H9 (cell line): Measurements from ENCODE around the gene DAZAP2. TPM values are rescaled to one million over a fixed set of nuclear protein-coding genes. Genes with fewer than 3 reads are reported as not detected.
"Not testable (repeated sequence)": the region's sequence is repeated elsewhere in the genome, so short reads cannot be mapped to it uniquely, and the experiment has no call there.

Experiments used
- DNase-seq: peaks from one replicate; pipeline ENCODE4 v3.0.0-alpha.2; 2017
- H2AFZ ChIP-seq: one replicate; pipeline ENCODE4 v1.6.1; 2013; ENCODE audit warnings: mild to moderate bottlenecking, low read length, control low read depth, moderate library complexity
- H2AK5ac ChIP-seq: 2 replicates; pipeline ENCODE4 v1.6.1; 2013; ENCODE audit warnings: low read length, control low read depth, mixed read lengths; ENCODE audit not compliant: insufficient read length
- H2BK120ac ChIP-seq: one replicate; pipeline ENCODE4 v1.6.1; 2013; ENCODE audit warnings: low read depth, mild to moderate bottlenecking, low read length, control low read depth, inconsistent platforms; ENCODE audit not compliant: poor library complexity, severe bottlenecking
- H2BK12ac ChIP-seq: 2 replicates; pipeline ENCODE4 v1.6.1; 2013; ENCODE audit warnings: low read length, control low read depth, mixed read lengths, low read depth; ENCODE audit not compliant: insufficient read length
- H2BK15ac ChIP-seq: 2 replicates; pipeline ENCODE4 v1.6.1; 2013; ENCODE audit warnings: low read depth, low read length, control low read depth
- H2BK20ac ChIP-seq: one replicate; pipeline ENCODE4 v1.6.1; 2013; ENCODE audit warnings: low read depth, mild to moderate bottlenecking, low read length, control low read depth, inconsistent platforms; ENCODE audit not compliant: poor library complexity, severe bottlenecking
- H2BK5ac ChIP-seq: 2 replicates; pipeline ENCODE4 v1.6.1; 2013; ENCODE audit warnings: low read length, control low read depth, mixed read lengths; ENCODE audit not compliant: insufficient read length
- H3K14ac ChIP-seq: 2 replicates; pipeline ENCODE4 v1.6.1; 2013; ENCODE audit warnings: low read length, control low read depth; ENCODE audit not compliant: insufficient read depth
- H3K18ac ChIP-seq: 2 replicates; pipeline ENCODE4 v1.6.1; 2013; ENCODE audit warnings: low read depth, mild to moderate bottlenecking, mixed read lengths, low read length, control low read depth; ENCODE audit not compliant: insufficient read length
- H3K23ac ChIP-seq: 2 replicates; pipeline ENCODE4 v1.6.1; 2013; ENCODE audit warnings: low read length, control low read depth, mixed read lengths, low read depth; ENCODE audit not compliant: insufficient read length
- H3K23me2 ChIP-seq: 2 replicates; pipeline ENCODE4 v1.6.1; 2013; ENCODE audit warnings: low read depth, mild to moderate bottlenecking, mixed read lengths, low read length, control low read depth; ENCODE audit not compliant: insufficient read length, poor library complexity, severe bottlenecking
- H3K27ac ChIP-seq: 2 replicates; pipeline ENCODE4 v1.5.1; 2013; ENCODE audit warnings: low read length, control low read depth, mixed read lengths, low read depth; ENCODE audit not compliant: insufficient read length
- H3K27me3 ChIP-seq: 2 replicates; pipeline ENCODE4 v1.6.1; 2013; ENCODE audit warnings: low read length, control low read depth, inconsistent platforms; ENCODE audit not compliant: insufficient read depth
- H3K4ac ChIP-seq: 2 replicates; pipeline ENCODE4 v1.6.1; 2013; ENCODE audit warnings: low read depth, mild to moderate bottlenecking, control low read depth, inconsistent platforms, low read length, moderate library complexity
- H3K4me1 ChIP-seq: 2 replicates; pipeline ENCODE4 v1.6.1; 2013; ENCODE audit warnings: low read length, control low read depth, inconsistent platforms; ENCODE audit not compliant: insufficient read depth
- H3K4me2 ChIP-seq: 2 replicates; pipeline ENCODE4 v1.6.1; 2013; ENCODE audit warnings: low read length, control low read depth, mixed read lengths; ENCODE audit not compliant: insufficient read length, insufficient read depth
- H3K56ac ChIP-seq: 2 replicates; pipeline ENCODE4 v1.6.1; 2013; ENCODE audit warnings: low read depth, mild to moderate bottlenecking, mixed read lengths, low read length, control low read depth; ENCODE audit not compliant: insufficient read length
- H3K79me1 ChIP-seq: 2 replicates; pipeline ENCODE4 v1.6.1; 2013; ENCODE audit warnings: low read depth, mild to moderate bottlenecking, moderate library complexity, low read length, control low read depth, inconsistent platforms; ENCODE audit not compliant: insufficient read depth, poor library complexity, severe bottlenecking
- H3K79me2 ChIP-seq: 2 replicates; pipeline ENCODE4 v1.6.1; 2013; ENCODE audit warnings: low read length, control low read depth, inconsistent platforms; ENCODE audit not compliant: insufficient read depth
- H3K9ac ChIP-seq: 2 replicates; pipeline ENCODE4 v1.6.1; 2013; ENCODE audit warnings: low read length, control low read depth, mixed read lengths; ENCODE audit not compliant: insufficient read length; ENCODE audit errors: extremely low read depth
- H3K9me3 ChIP-seq: one replicate; pipeline ENCODE4 v1.6.1; 2013; ENCODE audit warnings: low read depth, low read length, inconsistent platforms; ENCODE audit not compliant: control insufficient read depth
- H3T11ph ChIP-seq: one replicate; pipeline ENCODE4 v1.6.1; 2013; ENCODE audit warnings: mild to moderate bottlenecking, low read length, control low read depth, inconsistent platforms
- H4K20me1 ChIP-seq: one replicate; pipeline ENCODE4 v1.6.1; 2013; ENCODE audit not compliant: control insufficient read depth, insufficient read length, insufficient read depth
- H4K5ac ChIP-seq: 2 replicates; pipeline ENCODE4 v1.6.1; 2013; ENCODE audit warnings: low read depth, mild to moderate bottlenecking, mixed read lengths, low read length, control low read depth; ENCODE audit not compliant: insufficient read length
- H4K8ac ChIP-seq: replicated peaks from 2 replicates; pipeline ENCODE4 v1.6.1; 2013; ENCODE audit warnings: low read length, control low read depth, mixed read lengths, low read depth; ENCODE audit not compliant: insufficient read length
- H4K91ac ChIP-seq: 2 replicates; pipeline ENCODE4 v1.6.1; 2013; ENCODE audit warnings: low read depth, mild to moderate bottlenecking, moderate library complexity, mixed read lengths, low read length, control low read depth; ENCODE audit not compliant: insufficient read length
- H3K27ac Mint-ChIP-seq, 3 experiments: 2 replicates in 2 of 3; 3 replicates in 1 of 3; pipeline ENCODE4 v1.8.0; 2020 to 2021; ENCODE audit warnings: mixed read lengths in 3 of 3, mild to moderate bottlenecking in 1 of 3, moderate library complexity in 1 of 3
- H3K27me3 Mint-ChIP-seq: 2 replicates; pipeline ENCODE4 v1.8.0; 2021; ENCODE audit warnings: low read depth, mild to moderate bottlenecking, moderate library complexity, mixed read lengths
- H3K36me3 Mint-ChIP-seq, 3 experiments: 2 replicates in 2 of 3; 3 replicates in 1 of 3; pipeline ENCODE4 v1.8.0; 2020 to 2021; ENCODE audit warnings: low read depth in 3 of 3, mixed read lengths in 3 of 3; ENCODE audit not compliant: insufficient read depth in 1 of 3
- H3K4me1 Mint-ChIP-seq, 2 experiments: 2 replicates each; pipeline ENCODE4 v1.8.0; 2020; ENCODE audit warnings: mixed read lengths in 2 of 2
- H3K4me3 Mint-ChIP-seq, 2 experiments: 2 replicates in 1 of 2; 3 replicates in 1 of 2; pipeline ENCODE4 v1.8.0; 2020 to 2021; ENCODE audit warnings: mild to moderate bottlenecking in 2 of 2, mixed read lengths in 2 of 2, moderate library complexity in 1 of 2
- H3K9me3 Mint-ChIP-seq, 2 experiments: 2 replicates in 1 of 2; 3 replicates in 1 of 2; pipeline ENCODE4 v1.8.0; 2020; ENCODE audit warnings: mild to moderate bottlenecking in 2 of 2, mixed read lengths in 2 of 2, moderate library complexity in 1 of 2
- WGBS: extraction: QIAGEN DNeasy Blood & Tissue Kit; methylation state at CpG from one replicate; pipeline ENCODE4 v1.1.7; 2013; ENCODE audit warnings: missing lambda C conversion rate, low lambda C conversion rate, mixed read lengths; ENCODE audit not compliant: insufficient read length; ENCODE audit errors: extremely low coverage; 5-methylcytosine and 5-hydroxymethylcytosine counted together
- total RNA-seq: library from RNA; stranded (reverse); gene quantifications from 2 replicates; pipeline ENCODE4 v1.2.1, GENCODE V29; 2021
- TF ChIP-seq, protein P1 (sequence below): fragments of 200-600 bp; sonication (generic); conservative IDR thresholded peaks from 3 replicates; pipeline ENCODE4 v1.8.0; 2021; ENCODE audit warnings: antibody characterized with exemption, mild to moderate bottlenecking

DAZAP2 gene
- total RNA-seq, 1 experiment from 2014 or later = 23.6 TPM

DNA sequence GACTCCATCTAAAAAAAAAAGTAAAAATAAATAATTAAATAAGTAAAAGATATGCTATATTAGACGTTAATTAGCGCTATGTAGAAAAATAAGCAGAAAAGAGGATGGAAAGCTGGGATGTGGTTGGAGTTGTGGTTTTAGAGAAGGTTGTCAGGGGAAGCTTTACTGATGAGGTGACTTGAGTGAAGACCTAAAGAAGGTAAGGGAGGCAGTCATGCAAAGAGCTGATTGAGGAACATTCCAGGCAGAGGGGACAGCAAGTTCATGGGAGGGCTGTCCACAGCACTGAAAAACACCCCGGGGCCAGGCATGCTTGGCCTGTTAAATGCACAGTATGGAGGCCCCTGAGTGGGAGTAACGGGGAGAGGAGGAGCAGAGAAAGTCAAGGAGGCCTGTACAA is 15.9 kb downstream of the DAZAP2 start:
- Histone ChIP-seq H3T11ph (no peak overlapping the region), H2BK20ac (no peak overlapping the region), H3K23ac (no peak overlapping the region), H2BK12ac (no peak overlapping the region), H4K5ac (no peak overlapping the region), H3K79me1 (no peaks in the 10 kb centered on the region), H3K4me2 (no peak overlapping the region), H3K14ac (no peak overlapping the region), H3K56ac (no peak overlapping the region), H4K91ac (no peak overlapping the region), H3K79me2 (no peaks in the 10 kb centered on the region), H2AFZ (no peak overlapping the region), H3K9ac (no peak overlapping the region), H3K23me2 (no peaks in the 10 kb centered on the region), H2BK120ac (no peak overlapping the region), H3K4me1 (no peaks in the 10 kb centered on the region), H2AK5ac (no peak overlapping the region), H2BK5ac (no peak overlapping the region), H3K27ac (no peak overlapping the region), H3K27me3 (no peaks in the 10 kb centered on the region), H2BK15ac (no peak overlapping the region), H4K20me1 (no peaks in the 10 kb centered on the region), H3K4ac (no peak overlapping the region), H3K9me3 (no peaks in the 10 kb centered on the region), H4K8ac (no peak overlapping the region), H3K18ac (no peak overlapping the region)
- H3K36me3 Mint-ChIP-seq = no peaks in the 10 kb centered on the region; a peak in 1 of 7 replicates
- peak overlapping the region in 2 of 3 experiments; percentile 49 to 79; a peak in 3 of 7 replicates for H3K27ac Mint-ChIP-seq
- WGBS = 100% methylated on average over 2 of the region's 4 CpGs
- H3K9me3 Mint-ChIP-seq = no peaks in the 10 kb centered on the region; a peak in 1 of 5 replicates
- H3K4me1 Mint-ChIP-seq = peaks cover 11 to 12% of the 10 kb centered on the region in 2 experiments
- no peak for DNase-seq
- no peaks in the 10 kb centered on the region for H3K27me3 Mint-ChIP-seq
- H3K4me3 Mint-ChIP-seq = no peak overlapping the region
- TF ChIP-seq, protein P1, sequence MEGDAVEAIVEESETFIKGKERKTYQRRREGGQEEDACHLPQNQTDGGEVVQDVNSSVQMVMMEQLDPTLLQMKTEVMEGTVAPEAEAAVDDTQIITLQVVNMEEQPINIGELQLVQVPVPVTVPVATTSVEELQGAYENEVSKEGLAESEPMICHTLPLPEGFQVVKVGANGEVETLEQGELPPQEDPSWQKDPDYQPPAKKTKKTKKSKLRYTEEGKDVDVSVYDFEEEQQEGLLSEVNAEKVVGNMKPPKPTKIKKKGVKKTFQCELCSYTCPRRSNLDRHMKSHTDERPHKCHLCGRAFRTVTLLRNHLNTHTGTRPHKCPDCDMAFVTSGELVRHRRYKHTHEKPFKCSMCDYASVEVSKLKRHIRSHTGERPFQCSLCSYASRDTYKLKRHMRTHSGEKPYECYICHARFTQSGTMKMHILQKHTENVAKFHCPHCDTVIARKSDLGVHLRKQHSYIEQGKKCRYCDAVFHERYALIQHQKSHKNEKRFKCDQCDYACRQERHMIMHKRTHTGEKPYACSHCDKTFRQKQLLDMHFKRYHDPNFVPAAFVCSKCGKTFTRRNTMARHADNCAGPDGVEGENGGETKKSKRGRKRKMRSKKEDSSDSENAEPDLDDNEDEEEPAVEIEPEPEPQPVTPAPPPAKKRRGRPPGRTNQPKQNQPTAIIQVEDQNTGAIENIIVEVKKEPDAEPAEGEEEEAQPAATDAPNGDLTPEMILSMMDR = no peak

DNA sequence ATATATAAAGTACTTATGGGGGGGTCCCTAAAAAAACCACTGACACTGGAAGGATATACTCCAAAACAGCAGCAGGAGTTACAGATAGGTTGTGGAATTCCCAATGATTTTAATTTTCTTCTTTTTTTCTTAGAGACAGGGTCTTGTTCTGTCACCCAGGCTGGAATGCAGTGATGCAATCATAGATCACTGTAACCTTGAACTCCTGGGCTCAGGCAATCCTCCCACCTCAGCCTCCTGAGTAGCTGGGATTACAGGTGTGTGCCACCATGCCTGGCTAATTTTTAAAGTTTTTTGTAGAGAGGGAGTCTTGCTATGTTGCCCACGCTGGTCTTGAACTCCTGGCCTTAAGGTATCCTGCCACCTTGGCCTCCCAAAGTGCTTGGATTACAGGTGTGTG is 21.0 kb downstream of the DAZAP2 start:
- not testable (repeated sequence) for H3K18ac ChIP-seq, H4K5ac ChIP-seq, H3K27me3 ChIP-seq, H3K79me1 ChIP-seq, H3K23me2 ChIP-seq, H3K27ac ChIP-seq, H4K20me1 ChIP-seq, H3K4me1 ChIP-seq, H3T11ph ChIP-seq, H3K27me3 Mint-ChIP-seq, H2BK20ac ChIP-seq, H3K4me3 Mint-ChIP-seq, H2BK120ac ChIP-seq, H3K36me3 Mint-ChIP-seq, H3K56ac ChIP-seq, H3K14ac ChIP-seq, H4K8ac ChIP-seq, H4K91ac ChIP-seq, H2BK5ac ChIP-seq, H3K9ac ChIP-seq, H3K9me3 Mint-ChIP-seq, H3K9me3 ChIP-seq, DNase-seq, H3K4ac ChIP-seq, H2BK15ac ChIP-seq, H3K79me2 ChIP-seq, H2BK12ac ChIP-seq, H3K23ac ChIP-seq, H3K27ac Mint-ChIP-seq, H2AFZ ChIP-seq, H3K4me2 ChIP-seq, H2AK5ac ChIP-seq
- no CpG with 5 or more reads among the region's 1 CpG for WGBS
- peaks cover 10 to 11% of the 10 kb centered on the region in 2 experiments for H3K4me1 Mint-ChIP-seq
